HFFc6 (cell line): ENCODE measurements around the gene SGCB. TPM values are rescaled to one million over a fixed set of nuclear protein-coding genes. Genes with fewer than 3 reads are reported as not detected.

Source experiments
- DNase-seq: peaks from one replicate; pipeline ENCODE4 v3.0.0-alpha.2; 2018
- H3K27ac Mint-ChIP-seq: 2 replicates; pipeline ENCODE4 v1.8.0; 2020; ENCODE audit warnings: mild to moderate bottlenecking, mixed read lengths
- H3K27me3 Mint-ChIP-seq: 2 replicates; pipeline ENCODE4 v1.8.0; 2021; ENCODE audit warnings: mild to moderate bottlenecking, moderate library complexity, mixed read lengths; ENCODE audit not compliant: insufficient read depth
- H3K36me3 Mint-ChIP-seq: 2 replicates; pipeline ENCODE4 v1.8.0; 2021; ENCODE audit warnings: low read depth, mixed read lengths
- H3K4me1 Mint-ChIP-seq: 2 replicates; pipeline ENCODE4 v1.8.0; 2020; ENCODE audit warnings: low read depth, mixed read lengths
- H3K4me3 Mint-ChIP-seq: 2 replicates; pipeline ENCODE4 v1.8.0; 2020; ENCODE audit warnings: mild to moderate bottlenecking, moderate library complexity, mixed read lengths
- H3K9me3 Mint-ChIP-seq: 2 replicates; pipeline ENCODE4 v1.8.0; 2020; ENCODE audit warnings: mild to moderate bottlenecking, mixed read lengths
- total RNA-seq, 6 experiments: library from RNA; stranded (reverse); fragmentation: NEBNext Ultra II Directional; extraction: Animal tissue kit (Norgen Biotek cat#: 25700); gene quantifications; 2 replicates in 1 of 6; 3 replicates in 5 of 6; pipeline ENCODE4 v1.2.3, GENCODE V29; 2021
- TF ChIP-seq, protein P1 (sequence below): fragments of 200-600 bp; sonication (generic); IDR thresholded peaks from 2 replicates; pipeline ENCODE4 v1.5.0; 2021; ENCODE audit warnings: antibody characterized with exemption, mild to moderate bottlenecking

Gene SGCB
- total RNA-seq, 6 experiments from 2014 or later, result 93.0 to 117 (median 110) TPM

DNA sequence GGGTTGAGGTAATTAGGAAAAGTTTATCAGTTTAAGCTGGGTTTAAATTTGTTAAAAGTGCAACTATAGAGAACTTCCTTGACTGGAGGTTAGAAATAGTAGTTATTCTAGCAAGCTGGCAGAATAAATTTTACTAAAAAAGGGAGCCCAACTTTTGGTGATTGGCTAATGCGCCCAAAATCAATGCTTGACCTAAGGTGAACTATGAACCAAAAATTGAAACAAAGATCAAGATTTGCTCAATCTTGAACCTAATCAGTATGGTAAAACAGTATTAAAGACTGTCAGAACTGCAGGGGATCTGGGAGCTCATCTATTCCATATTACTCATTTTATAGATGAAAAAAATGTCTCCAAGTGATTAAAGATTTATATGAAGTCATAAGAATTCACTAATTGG lies 6.9 kb upstream of the SGCB start:
- no peak for DNase-seq
- peaks cover 13% of the 10 kb centered on the region for H3K27me3 Mint-ChIP-seq
- TF ChIP-seq, protein P1, sequence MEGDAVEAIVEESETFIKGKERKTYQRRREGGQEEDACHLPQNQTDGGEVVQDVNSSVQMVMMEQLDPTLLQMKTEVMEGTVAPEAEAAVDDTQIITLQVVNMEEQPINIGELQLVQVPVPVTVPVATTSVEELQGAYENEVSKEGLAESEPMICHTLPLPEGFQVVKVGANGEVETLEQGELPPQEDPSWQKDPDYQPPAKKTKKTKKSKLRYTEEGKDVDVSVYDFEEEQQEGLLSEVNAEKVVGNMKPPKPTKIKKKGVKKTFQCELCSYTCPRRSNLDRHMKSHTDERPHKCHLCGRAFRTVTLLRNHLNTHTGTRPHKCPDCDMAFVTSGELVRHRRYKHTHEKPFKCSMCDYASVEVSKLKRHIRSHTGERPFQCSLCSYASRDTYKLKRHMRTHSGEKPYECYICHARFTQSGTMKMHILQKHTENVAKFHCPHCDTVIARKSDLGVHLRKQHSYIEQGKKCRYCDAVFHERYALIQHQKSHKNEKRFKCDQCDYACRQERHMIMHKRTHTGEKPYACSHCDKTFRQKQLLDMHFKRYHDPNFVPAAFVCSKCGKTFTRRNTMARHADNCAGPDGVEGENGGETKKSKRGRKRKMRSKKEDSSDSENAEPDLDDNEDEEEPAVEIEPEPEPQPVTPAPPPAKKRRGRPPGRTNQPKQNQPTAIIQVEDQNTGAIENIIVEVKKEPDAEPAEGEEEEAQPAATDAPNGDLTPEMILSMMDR, result no peak
- no peaks in the 10 kb centered on the region for H3K36me3 Mint-ChIP-seq
- no peaks in the 10 kb centered on the region for H3K9me3 Mint-ChIP-seq
- no peak overlapping the region for H3K27ac Mint-ChIP-seq
- H3K4me1 Mint-ChIP-seq, result no peaks in the 10 kb centered on the region
- no peak overlapping the region for H3K4me3 Mint-ChIP-seq

DNA sequence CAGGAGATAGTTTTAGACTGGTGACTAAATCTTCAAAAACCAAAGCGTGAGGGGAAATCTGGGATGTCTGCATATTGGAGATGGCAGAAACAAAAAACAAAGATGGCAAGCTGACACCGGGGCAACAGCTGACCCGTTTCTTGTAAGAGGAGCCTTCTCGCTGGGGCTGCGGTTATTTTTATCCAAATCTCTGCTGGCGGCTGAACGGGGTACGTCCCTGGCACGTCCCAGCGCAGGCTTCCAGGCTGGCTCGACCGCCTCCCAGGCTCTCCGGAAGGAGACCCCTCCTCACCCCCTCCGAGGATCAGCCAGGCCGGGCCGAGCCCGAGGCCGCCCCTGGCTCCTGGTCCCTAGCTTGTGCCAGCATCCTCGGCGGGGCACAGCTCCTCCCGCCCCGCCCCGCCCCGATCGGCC lies 403 bp downstream of the SGCB start:
- Mint-ChIP-seq H3K4me1 (peaks cover 36% of the 10 kb centered on the region), H3K4me3 (peak overlapping the region; percentile 97), H3K27me3 (peaks cover 10% of the 10 kb centered on the region), H3K9me3 (no peaks in the 10 kb centered on the region), H3K36me3 (peaks cover 16% of the 10 kb centered on the region), H3K27ac (peak overlapping the region; percentile 80)
- peak; percentile 14 for DNase-seq
- TF ChIP-seq, protein P1, result no peak

DNA sequence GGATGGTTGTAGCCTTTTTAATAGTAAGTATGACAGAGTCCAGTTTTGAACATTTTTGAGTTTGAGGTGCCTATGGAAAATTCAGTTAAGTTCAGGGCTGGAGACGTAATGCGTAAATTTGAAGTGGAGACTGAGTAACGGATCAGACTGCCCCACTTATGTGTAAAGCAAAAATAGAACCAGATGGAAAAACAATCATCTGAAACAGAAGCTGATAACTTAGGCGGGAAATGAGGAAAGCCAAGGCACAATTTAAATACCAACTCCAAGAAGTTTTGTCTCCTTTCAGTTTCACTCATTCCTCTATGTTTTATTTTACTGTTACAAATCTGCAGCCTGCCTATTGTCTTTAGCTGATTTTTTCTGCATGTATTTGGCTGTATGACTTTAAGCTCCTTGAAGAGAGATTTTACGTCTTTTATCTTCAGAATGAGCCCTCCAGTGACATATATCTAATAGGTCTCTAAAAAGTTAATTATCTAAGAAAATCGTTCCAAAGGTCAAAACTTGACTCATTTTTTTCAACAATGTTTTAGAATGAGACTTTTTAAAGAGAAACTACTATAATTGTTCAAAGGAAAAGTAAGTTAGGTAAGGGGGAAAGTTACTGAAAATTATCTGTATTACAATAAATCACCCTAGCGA lies 1.1 kb downstream of the SGCB start:
- DNase-seq, result no peak
- Mint-ChIP-seq H3K4me1 (peaks cover 37% of the 10 kb centered on the region), H3K27ac (peak overlapping the region; percentile 80), H3K27me3 (peaks cover 8% of the 10 kb centered on the region), H3K36me3 (peaks cover 18% of the 10 kb centered on the region), H3K4me3 (peak overlapping the region; percentile 97), H3K9me3 (no peaks in the 10 kb centered on the region)
- TF ChIP-seq, protein P1, result no peak

DNA sequence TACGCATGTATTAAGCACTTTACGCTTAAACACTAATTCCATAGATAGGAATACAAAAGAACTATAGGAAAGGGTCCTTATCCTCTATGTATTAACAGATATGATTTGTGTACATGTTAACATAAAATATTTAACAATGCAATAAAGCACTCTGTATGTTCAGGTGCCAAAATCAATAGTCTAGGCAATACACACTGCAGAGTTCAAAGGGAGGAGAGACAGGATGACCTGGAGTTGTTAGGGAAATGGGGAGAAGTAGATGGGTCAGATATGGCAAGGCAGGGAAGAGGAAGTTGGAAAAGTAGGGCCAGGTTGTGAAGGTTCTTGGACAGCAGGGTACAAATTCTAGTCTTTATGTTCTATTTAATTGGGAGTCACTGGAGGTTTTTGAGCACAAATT lies 2.9 kb downstream of the SGCB start:
- H3K36me3 Mint-ChIP-seq, result peaks cover 32% of the 10 kb centered on the region
- no peak overlapping the region for H3K27ac Mint-ChIP-seq
- no peak for DNase-seq
- TF ChIP-seq, protein P1, result no peak
- no peaks in the 10 kb centered on the region for H3K9me3 Mint-ChIP-seq
- H3K4me3 Mint-ChIP-seq, result no peak overlapping the region
- H3K27me3 Mint-ChIP-seq, result no peaks in the 10 kb centered on the region; the same call in 1 of the 2 replicates
- peaks cover 53% of the 10 kb centered on the region for H3K4me1 Mint-ChIP-seq

DNA sequence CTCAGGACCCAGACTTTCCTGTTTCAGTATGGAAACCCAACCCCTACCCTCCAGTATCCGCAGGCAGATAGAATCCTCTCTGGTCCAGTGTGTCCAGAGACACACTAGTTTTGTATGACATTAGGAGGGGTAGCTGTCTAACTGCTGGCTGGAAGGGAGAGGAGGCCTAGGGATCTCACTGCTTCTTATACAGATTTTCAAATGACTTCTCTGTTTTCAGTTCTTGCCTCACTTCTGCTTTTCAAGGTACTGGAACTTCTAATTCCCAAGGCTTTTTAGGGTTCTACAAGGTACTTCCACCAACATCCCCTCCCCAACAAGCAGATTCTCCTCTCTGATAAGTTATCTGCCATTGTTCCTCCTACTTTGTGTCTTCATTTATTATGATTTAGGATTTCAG lies 6.1 kb downstream of the SGCB start:
- Mint-ChIP-seq H3K4me3 (no peak overlapping the region), H3K27me3 (no peaks in the 10 kb centered on the region; the same call in 1 of the 2 replicates), H3K4me1 (peaks cover 59% of the 10 kb centered on the region), H3K27ac (no peak overlapping the region), H3K36me3 (peaks cover 47% of the 10 kb centered on the region), H3K9me3 (no peaks in the 10 kb centered on the region)
- no peak for DNase-seq
- TF ChIP-seq, protein P1, result no peak
